Measurements from ENCODE around the gene OXER1.

The OXER1 gene, protein sequence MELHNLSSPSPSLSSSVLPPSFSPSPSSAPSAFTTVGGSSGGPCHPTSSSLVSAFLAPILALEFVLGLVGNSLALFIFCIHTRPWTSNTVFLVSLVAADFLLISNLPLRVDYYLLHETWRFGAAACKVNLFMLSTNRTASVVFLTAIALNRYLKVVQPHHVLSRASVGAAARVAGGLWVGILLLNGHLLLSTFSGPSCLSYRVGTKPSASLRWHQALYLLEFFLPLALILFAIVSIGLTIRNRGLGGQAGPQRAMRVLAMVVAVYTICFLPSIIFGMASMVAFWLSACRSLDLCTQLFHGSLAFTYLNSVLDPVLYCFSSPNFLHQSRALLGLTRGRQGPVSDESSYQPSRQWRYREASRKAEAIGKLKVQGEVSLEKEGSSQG

DNA sequence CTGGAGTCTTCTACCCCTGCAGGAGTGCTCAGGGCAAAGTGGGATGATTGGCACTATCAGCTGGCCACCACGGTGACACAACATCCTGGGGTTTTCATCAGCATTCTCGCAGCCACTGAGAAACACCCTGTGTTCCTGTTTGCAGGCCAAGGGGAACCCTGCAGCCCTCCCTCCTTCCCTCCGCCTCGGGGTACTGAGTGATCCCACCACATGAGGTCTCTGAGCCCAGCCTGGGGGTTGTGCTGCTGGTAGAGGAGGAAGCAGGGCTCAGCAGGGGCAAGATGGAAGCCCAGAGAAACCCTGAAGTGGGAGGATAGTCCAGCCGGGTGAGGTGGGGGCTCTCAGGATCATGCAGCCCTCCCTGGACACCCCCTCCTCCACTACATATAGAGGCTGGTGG, at the start of gene OXER1:
OXER1 (minus strand) TSS at position 40 of the 400 bp plus-strand sequence. CDS start 73 bp downstream, outside the sequence.
- no peak for DNase-seq

DNA sequence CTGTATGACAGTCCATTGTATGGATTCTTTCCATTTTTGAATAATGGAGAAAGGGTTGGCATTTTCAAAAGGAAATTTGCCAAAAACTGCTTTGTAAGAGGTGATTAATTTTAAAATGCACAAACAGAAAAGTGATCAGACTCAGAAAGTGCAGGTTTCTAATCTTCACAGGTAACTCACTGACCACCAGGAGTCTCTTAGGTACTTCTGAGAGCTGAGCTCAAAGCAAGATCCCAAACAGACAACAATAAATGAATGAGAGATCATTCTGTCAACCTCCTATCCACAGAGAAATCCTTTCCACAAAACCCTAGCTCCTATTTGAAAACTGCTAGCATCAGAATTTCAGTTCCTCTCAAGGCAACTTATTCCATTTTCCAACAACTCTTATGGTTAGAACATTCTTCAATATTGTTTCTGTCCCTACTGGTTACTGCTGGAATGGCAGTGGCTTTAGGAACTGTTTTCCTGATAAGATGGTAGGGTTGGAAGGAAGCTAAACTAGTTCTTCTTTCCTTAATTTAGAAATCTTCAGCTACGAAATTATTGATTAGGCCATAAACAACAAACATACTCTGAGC, 49.1 kb upstream of the OXER1 start:
- no peak for DNase-seq

DNA sequence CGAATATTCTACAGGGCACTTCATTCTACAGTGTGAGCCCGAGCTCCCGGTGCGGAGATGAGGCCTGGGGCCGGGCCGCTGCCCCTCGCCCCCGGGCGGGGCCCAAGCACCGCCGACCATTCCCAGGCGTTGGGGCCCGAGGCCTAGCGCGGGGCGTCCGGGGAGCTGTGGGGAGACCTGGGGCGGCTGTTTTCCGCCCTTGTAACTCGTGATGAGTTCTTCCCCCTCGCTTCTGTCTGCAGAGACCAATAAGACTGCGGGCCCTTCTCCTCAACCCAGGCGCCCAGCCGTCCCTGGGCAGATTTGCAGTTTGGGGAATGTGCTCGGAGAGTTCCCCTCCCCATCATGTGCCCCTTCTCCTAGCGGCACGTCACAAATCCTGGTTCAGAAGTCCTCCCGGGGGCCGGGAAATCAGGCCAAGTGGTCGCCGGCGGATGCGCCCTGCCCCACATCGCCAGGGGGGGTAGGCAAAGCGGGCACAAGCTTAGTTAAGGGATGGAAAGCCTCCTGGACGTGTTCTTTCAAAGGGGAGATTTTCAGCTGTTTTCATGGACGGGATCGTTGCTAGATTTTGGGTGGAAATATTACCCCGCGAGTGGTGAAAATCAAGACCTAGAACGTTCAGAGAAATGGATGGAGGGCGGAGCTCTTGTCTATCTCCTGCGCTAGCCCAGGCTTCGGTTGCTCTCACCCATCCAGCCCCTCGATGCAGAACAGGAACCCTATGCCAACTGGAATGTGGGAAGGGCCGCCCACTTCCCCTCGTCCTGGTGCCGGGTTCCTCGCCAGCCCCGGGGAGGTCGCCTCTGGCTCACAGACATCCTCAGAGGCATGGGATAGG, 47.3 kb upstream of the OXER1 start:
- DNase-seq, result no peak

DNA sequence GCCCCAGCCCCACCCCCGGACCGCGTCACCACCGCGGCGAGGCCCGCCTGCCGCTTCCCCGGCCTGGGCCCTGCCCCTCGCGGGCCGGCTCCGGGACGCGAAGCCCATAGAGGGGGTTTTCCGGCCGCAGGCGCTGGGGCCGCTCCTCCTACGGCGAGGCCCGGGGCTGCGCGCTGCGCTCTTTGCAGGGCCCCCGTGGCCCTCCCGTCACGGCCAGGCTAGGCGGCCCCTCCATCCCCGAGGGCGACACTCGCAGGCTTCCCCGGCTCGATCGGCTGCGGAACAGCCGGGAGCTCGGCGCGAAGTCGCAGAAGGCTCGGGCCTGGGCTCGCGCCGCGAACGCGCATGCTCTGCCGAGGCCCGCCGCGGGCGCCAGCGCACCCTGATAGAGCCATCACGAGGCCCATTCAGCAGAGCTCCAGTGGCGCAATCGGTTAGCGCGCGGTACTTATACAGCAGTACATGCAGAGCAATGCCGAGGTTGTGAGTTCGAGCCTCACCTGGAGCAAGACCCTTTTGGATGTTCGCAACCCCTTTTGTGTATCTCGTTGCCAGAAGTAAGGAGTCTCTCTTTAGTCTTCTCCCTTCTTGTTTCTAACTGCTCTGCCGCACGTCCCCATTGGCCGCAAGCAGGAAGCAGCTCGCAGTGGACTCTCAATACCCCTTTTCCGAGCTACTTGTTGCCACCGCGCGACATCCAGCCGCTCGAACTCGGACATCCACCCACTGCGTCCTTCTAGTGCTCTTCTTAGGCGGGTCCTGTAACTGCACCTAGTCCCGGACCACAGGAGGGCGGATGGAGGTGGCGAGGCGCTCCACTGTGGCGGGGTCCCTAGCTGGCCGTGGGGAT, 46.4 kb upstream of the OXER1 start:
- peak; percentile 98 for DNase-seq

DNA sequence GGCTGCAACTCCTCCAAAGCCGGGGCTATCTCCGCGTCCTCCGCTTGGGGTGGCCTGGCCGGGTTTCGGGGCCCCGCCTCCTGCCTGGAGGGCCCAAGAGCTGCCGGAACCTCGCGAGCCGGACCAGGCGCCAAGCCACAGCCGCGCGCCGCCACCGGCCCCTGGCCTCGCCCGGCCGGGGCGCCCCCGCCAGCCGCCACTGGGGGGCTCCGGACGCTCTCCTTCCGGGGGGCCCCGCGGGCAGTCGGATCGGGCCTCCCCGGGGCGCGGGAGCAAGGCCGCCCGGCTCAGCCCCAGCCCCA, 45.8 kb upstream of the OXER1 start:
- no peak for DNase-seq

DNA sequence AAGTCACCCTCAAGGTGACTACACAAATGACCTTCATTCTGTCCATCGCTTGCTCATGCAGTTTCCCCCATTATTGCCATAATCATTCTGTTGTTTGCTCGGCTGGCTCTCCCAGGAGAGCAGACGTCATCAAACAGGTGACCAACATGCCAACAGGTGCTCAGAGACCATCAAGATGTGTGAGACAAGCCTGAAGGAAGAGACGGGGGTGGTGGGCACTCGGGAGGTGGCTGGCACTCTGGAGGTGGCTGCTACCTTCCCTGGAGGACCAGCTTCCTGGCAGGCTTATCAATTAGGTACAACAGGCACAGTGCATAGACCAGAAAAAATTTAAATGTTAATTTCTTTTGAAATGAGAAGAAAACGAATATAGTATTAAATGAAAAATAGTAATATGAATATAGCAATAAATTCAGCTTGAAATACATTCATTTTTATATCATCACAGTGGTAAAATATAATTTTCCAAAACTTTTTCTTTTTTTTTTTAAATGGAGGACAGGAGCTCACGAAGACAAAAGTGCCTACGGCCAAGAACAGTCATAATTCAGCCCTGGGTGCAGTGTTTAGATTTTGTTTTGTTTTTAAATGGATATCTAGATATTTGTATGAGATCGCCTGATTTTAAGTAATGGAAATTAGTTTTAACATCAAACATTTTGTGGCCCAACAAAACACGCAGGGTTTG, 45.3 kb upstream of the OXER1 start:
- no peak for DNase-seq

DNA sequence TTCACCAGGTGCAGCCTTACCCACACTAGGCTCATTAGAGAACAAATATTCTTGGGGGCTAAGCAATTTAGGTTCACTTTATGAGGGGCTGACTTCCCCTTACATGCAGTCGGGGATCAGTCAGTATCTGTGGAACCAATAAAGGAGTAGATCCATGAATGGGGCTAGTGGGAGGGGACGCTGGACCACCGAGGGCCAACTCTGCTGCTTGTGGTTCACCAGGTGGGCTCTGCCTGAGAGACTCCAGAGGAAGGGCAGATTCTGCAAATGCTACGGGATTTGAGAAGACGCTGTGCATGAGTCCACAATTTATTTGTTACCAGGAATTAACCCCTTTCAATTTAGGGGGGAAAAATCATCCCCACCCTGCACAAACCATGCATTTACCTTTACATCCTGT, 44.4 kb upstream of the OXER1 start:
- no peak for DNase-seq

DNA sequence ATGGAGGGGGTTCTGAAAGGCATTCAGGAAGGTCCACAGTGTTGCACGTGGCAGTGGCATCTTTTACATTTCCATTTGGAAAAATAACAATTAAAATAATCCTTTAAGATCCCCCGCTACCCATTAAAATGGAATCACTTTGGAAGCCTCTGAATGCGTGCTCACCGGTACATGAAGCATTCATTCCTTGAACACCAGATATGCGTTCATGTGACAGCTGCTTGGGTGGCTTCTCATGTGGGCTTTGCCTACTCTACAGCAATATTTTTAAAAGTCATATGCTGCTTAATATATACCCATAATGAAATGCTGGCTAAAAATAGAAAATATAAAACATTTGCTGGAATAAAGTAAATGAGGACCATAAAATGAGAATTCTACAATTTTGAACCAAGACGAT, 42.9 kb upstream of the OXER1 start:
- no peak for DNase-seq

DNA sequence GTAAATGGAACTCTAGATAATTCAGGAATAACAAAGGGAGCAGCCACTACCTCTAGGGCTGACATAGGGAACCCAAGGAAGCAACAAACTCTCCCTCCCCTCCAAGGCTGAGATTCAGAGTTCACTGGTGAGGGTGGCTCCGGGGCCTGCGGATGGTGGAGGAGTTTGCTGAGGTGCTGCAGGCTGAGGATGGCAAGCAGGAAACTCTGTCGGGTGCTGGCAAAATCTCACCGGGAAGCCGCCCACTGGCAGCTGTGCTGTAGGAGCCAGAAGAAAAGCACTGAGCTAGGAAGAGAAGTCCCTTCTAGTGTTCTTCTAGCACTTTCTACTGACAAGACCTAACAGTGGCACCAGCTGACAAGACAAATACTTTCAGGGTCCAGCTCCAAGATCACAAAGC, 41.0 kb upstream of the OXER1 start:
- no peak for DNase-seq

DNA sequence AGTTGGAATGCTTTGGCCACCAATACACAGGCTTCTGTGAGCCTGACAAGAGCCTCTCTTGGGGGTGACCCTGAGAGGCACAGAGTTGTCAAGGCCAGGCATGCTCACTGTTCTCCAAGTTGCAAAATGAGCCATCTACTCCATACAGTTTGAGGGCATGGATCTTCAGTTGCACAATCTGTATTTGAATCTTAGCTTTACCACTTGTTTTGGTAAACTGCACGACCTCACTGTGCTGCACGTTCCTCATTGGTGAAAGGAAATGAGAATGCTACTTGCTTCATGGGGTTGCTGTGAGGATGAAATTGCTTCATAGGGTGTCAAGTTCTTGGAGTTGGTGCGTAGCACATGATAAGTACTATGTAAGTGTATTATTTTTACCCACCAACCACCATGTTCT, 40.4 kb upstream of the OXER1 start:
- DNase-seq, result no peak

DNA sequence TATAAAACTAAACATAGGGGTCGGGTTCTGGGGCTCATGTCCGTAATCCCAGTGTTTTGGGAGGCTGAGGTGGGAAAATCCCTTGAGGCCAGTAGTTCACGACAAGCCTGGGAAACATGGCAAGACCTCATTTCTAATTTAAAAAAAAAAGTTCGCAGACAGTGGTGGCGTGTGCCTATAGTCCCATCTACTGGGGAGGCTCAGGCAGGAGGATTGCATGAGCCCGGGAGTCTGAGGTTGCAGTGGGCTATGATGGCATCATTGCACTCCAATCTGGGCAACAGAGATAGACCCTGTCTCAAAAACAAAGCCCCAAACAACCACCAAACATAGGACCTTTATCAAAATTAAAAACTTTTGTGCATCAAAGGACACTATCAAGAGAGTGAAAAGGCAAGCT, 38.2 kb upstream of the OXER1 start:
- DNase-seq, result no peak

DNA sequence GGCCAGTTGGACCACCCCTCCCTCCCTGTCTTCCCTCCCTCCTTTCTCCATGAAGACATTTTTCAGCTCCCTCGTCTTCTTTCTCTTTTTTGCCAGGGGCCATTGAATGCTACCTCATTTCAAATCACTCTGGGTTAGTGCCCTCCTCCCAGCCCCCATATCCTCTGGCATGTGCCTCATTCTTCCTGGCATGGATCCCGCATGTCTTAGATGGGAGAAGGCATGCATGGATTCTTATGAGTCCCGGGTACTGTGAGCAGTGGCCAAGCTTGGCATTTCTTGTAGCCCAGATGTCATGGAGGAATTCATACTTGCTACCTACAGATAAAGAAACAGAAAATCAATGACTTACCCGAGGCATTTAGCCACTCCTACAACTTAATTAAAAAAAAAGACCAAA, 37.4 kb upstream of the OXER1 start:
- no peak for DNase-seq

DNA sequence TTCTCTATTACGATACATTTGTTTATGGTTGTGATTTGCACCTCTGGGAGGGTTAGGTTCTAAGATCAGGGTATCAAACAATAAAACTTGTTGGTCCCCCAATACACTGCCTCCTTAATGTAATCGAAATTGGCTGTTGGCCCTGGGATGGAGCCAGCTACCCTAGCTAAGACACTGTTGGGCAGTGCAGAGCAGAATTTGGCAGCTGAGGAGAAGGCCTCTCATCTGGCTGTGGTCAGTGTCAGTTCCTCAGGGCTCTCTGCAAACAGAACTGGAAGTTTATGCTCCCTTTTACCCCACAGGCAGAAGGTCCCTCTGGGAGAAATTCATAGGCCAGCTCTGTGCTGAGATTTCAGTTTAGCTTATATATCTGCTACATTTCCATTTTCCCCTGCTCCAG, 37.0 kb upstream of the OXER1 start:
- no peak for DNase-seq

DNA sequence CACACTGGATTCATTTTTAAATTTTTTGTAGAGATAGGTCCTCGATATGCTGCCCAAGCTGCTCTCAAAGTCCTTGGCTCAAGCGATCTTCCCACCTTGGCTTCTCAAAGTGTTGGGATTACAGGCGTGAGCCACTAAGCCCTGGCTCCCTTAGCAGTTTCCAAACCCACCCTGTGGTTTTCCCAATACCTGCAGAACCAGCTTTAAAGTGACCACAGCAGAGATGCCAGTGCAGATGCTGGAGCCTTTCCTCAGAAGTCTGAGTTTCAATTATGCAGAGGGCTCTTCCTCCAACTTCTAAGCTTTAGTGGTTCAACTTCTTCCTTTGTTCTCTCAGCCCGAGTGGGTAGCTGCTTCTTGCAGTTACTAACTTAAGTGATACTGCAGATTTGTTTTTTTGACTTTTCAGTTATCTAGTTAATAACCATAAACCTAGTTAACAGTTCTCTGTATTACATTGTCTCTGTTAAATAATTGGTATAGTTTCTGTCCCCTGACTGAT, 36.6 kb upstream of the OXER1 start:
- DNase-seq, result no peak

DNA sequence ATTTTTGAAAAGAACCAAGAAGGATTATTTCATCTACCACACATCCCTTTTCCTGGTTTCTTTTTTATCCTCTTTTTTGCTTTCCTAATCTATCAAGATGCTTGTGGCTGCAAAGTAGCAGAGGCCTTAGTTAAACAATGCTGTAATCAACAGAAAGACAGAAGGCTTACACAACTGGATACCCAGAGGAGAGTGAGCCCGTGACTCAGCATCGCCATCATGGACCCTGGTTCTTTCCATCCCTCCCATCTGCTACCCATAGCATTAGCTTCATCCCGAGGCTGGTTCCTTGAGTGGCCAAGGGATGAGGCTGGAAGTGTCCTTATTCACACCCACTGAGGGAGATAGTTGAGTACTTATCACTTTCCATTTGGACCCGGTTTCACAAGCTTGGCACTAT, 35.9 kb upstream of the OXER1 start:
- no peak for DNase-seq

DNA sequence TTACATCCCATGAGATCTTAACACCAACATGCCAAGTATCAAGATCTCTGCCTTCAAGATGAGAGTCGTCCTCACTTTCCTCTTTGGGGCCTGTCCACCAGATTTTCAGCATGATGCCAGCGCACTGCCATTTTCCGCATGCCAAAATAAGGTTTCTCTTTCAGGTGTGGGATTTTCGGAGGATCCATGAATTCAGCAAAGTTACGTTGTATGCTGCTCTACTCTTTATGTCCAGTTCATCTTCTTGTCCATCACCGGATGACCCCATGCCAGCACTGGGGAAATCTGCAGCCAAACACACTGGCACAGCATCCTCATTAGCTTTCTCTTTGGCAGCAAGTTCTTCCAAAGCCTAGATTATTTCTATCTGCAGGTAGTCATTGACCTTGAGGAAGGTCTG, 33.3 kb upstream of the OXER1 start:
- DNase-seq, result no peak

DNA sequence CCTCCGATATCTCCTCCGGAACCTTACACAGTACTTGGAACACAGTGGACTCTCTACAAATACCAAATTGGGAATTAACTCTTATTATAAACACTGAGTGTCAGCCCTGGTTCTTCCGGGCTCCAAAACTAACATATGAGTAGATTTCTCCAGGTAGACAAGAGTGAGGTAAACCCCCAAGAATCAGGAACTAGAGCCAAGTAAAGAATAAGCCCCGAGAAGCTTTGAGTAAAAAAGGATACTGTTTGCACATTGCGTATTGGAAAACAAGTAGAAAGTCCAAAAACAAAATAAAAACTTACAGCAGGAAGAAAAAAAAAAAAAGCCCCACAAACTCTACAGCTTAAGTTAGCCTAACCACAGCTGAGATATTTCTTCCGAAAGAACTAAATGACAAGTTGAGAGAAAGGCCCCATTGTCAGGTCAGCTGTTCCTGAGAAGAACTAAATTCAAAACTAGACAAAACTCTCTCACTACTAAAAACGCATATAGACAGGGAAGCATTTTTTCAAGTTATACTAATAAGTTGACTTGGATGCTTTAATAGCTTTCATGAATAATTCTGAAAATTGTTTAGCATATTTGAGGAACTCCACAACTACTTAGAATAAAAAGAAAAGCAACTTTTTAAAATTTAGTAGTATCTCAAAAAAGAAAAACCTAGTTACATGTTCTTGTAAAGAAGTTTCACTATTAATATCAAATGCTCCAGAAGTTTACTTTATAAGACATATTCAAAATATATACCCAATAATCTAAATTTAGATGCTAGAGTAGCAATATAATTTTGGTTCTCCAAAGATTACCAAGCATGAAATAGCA, 32.7 kb upstream of the OXER1 start:
- DNase-seq, result no peak

DNA sequence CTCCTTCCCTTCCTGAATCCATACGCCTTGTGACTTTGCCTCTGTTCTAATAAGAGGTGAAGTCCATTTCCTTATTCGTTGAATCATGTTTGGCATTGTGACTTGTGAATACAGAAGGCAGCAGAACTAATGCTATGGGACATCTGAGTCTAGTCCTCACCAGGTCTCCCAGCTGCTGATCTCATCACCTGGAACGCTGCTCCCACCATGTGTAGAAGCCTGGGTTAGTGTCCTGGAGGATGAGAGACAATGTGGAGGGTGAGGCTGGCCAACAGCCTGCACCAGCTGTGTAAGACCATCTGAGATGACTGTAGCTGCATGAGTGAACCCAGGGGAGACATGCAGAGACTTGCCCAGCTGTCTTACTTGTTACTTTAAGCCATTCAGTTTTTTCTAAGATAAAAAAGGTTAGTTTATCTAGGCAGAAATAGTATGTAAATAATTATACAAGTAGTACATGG, 31.9 kb upstream of the OXER1 start:
- DNase-seq, result no peak

DNA sequence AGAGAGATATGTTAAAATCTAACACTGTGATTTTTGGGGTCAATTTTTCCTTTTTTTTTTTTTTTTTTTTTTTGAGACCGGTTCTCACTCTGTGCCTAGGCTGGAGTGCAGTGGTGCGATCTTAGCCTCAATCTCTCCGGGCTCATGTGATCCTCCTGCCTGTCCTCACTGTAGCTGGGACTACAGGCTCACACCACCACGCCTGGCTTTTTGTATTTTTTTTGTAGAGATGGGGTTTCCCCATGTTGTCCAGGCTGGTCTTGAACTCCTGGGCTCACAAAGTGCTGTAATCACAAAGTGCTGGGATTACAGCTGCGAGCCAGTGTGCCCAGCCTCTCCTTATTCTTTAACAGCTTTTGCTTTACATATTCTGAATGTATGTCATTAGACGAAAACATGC, 31.3 kb upstream of the OXER1 start:
- DNase-seq, result no peak

DNA sequence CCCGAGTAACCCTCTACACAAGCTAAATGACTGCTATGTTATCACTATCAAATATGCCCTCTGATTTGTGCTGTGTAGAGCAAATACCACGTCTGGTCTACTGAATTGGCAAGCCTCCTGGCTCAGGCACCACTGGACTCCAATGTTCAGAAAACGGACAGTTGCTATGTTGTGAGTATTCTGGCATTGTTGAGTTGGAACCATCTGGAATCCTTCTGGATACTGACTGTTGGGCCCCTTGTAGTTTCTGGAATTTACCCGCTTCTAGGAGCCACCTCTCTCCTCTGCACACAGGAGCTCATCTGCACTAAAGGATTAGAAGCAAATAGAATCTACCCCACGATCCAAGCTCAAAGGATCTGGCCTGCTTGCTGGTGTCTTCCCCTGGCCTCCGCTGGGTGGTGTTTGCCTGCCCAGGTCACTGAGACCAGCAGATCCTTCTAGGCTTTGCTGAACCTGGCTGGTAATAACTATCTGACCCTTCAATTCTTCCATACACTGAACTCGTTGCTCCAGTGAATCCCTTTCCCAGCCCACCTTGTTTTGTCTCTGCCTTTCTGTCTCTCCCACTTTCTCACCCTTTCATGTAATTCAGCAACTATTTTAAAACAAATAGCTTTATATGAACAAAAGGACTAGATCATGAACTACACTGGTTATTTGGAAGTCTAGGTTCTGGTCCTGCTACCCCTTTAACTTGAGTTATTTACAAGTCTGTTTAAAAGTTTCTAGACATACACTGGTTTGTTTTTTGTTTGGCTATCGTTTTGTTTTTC, 30.5 kb upstream of the OXER1 start:
- no peak for DNase-seq

All from activated CD4-positive, CD25-positive, alpha-beta regulatory T cell treated with anti-CD3 and anti-CD28 coated beads, Interleukin-2, amount 50 U/mL, for 72 hours (primary cell).